GM21737 (cell line): Measurements from ENCODE around the gene EXOC3.

ENCODE experiments used
- ATAC-seq: cut with Tn5 transposase; IDR thresholded peaks from one replicate; pipeline ENCODE4 v1.9.1; 2021; ENCODE audit warnings: mild to moderate bottlenecking, moderate library complexity; ENCODE audit not compliant: unreplicated experiment

EXOC3 gene

DNA sequence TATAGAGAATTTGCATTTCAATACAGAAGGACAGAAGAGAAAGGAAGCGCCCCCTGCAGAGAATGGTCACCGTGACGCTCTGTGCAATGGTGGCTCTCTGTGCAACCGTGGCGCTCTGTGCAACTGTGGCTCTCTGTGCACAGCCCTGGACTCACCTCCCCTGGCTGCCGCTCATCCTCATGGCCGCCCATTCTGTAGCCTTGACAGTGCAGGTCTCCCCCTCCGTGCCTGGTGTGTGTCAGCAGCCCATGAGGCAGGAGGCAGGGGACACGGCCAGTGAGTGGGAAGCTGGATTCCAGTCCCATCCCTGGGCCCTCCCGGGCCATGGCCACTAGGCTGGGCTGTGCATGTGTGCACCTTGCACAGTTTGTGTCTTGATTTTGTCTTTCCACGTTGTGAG lies 12.0 kb downstream of the EXOC3 start:
- ATAC-seq = no peak

DNA sequence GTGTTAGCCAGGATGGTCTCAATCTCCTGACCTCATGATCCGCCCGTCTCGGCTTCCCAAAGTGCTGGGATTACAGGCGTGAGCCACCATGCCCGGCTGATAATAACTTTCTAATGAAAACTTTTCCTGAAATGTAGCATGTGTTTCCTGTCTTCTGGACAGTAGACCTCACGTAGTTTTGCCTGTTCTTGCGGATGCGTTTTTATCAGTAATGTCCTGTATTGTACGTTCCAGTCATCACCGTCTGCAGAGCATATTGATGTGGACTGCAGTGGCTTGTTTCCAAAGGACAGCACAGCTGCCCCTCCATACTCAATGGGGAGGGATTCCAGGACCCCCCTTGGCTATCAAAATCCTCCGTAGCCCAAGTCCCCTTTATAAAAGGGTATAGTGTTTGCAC lies 12.8 kb downstream of the EXOC3 start:
- no peak for ATAC-seq

DNA sequence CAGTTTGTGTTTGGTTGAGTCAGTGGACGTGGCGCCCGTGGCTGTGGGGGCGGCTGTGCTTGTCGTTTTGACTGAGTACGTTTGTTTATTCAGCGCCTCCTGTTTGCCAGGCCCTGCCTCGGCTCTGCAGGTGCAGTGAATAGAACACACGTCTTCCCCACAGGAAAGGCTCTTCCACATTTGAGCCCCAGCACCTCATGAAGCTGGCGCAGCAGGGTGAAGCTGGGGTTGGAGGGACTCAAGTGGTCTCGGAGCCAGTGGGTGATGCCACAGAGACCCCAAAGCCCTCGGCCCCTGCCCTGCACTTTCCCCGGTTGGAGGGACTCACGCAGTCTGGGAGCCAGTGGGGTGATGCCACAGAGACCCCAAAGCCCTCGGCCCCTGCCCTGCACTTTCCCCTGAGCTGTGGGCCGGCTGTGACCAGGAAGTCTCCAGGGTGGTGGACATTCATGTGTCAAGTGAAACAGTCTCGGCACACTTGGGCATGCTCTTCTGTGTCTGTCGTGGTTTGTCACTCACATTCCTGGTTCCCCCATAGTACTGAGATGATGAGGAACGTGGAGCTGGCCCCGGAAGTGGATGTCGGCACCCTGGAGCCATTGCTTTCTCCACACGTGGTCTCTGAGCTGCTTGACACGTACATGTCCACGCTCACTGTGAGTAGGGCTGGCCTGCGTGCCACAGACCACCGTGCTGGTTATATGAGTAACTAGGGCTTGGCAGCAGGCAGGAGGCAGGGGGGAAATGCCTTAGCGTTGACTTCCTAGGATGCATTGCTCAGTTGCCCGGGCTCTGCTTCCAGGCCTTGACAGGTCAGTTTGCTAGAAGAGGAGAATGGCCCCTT lies 13.6 kb downstream of the EXOC3 start:
- no peak for ATAC-seq

DNA sequence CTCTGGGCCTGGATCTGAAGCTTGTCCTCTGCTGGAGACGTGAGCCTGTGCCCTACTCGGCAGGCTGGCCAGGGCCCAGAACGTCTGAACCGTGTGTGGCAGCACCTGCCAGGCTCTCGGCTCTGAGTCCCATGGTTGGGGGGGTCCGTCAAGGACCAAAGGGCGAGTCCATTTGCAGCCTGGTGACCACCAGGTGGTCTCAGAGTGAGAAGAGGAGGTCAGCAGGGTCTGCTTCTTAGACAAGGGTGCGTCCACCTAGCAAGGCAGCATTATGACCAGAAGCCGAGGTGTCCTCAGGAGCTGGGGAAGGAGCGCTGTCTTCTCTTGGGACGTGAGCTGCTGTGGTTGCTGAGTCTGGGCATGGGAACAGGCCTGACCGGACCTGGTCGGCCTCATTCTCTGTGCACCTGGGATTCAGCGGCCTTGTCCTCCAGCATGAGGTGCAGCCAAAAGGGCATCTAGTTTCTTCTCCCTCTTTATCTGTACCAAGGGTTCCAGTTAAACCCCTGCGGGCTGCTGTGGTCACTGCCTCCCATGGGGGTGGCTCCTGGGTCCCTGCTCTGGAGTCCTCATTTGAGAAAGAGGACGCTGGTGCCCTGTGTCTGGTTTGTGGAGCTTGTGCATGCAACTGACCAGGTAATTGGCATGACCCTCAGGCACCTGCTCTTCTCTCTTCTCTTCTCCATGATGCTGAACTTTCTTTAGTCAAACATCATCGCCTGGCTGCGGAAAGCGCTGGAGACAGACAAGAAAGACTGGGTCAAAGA lies 14.4 kb downstream of the EXOC3 start:
- ATAC-seq = no peak

DNA sequence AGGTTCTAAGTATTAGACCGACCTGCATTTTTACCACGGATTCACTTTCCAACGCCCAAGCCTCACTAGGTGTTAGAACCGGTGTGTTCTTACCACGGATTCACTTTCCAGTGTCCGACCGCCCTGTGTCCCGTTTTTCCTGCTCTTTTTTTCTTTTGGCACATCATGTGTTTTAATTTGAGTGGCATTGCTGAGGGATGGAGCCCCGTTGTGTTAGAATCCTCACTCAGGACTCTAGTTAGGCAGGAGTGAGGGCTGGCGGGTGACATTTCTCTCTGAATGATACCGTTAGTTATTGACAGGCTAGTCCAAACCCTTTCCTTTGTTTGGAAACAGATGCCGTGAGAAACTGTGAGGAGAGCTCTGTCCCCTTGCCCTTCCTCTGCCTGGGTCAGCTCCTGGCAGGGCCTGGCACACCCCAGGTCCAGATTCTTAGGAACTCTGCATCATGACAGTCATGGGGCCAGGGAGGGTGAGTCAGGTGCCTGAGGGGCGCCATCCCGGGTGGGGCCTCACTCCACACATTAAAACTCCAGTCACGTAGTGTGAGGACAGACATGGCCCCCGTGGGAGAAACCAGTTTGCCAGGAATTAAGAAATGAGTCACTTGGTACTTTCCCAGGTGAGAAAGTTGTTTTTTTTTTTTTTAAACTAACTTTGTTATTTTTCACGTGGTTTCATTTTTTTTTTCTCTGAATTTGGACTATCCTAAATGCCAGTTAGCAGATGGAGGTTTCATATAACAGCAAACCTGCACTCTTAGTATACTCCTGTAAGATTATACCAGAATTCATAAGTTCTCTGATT lies 15.8 kb downstream of the EXOC3 start:
- ATAC-seq = no peak

DNA sequence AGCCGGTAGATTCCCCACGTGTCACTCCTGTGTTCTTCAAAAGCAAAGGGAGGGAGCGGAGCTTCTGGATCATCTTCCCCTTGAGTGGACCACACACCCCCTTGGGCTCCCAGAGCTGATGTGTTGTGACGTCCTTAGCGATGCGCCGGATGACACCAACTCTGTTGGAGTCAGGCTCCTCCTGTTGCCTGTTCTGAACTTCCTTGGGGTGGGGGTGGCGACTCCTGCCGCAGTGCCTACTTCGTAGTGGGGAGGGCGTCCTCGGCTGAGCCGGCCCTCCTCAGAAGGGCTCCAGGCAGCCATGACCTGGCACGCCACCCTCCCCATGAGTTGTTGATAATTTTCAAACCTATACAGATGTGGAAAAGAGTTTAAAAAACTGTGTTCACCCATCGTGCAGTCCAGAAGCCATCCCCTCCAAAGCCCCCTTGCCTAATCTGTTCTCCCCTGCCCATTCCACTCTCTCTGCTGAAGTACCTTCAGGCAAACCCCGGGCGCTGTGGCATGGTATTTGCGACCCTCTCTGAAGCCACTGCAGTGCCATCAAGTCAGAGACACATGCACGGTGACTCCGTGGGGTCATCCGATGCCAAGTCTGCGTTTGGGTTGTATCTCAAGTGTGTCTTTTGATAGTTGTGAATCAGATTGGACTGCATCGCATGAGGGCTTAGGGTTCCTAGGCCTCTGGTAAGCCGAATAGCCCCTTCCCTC lies 16.7 kb downstream of the EXOC3 start:
- no peak for ATAC-seq

DNA sequence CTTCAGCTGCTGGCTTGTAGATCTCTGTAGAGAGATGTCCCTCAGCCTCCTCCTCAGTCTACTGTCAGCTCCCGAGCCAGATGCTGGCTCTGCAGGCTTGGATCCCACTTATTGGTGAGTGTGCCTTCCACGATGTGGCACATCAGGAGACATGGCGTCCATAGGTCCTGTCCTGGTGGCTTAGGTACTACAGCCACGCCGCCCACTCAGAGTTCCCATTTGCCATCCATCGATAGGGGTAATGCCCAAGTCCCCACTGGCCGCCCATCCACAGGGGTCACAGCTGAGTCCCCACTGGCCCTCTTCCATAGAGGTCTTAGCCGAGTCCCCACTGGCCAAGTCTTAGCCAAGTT lies 17.3 kb downstream of the EXOC3 start:
- no peak for ATAC-seq

DNA sequence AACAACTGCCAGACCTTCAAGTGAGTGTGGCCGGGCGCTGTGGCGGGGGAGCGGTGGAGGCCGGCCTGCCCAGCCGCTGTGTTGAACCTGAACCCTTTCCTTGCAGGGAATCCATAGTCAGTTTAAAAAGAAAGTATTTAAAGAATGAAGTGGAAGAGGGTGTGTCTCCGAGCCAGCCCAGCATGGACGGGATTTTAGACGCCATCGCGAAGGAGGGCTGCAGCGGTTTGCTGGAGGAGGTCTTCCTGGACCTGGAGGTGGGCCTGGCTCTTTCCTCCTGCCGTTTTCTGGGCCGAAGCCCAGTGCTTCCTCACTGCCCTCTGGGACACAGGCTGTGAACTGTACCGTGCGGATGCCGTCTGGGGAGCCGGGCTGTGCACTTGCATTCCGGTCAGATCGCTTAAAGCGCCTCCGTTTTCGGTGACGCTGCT lies 19.1 kb downstream of the EXOC3 start:
- ATAC-seq = no peak

DNA sequence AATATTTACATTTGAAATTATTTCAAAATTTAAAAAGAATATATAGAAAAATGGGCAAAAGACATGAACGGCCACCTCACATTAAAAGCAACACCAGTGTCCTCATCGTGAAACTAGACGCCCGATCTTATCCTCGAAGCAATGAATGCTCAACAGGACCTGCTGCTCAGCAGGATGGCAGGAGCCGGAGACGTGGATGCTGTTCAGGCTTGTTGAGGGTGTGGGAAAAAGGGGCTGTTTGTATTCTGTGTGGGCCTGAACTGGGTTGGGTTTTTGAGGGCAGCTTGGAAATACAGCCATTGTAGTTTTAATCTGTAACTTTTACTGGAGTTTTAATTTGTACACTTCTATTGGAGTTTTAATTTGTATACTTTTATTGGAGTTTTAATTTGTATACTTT lies 20.3 kb downstream of the EXOC3 start:
- ATAC-seq = no peak

DNA sequence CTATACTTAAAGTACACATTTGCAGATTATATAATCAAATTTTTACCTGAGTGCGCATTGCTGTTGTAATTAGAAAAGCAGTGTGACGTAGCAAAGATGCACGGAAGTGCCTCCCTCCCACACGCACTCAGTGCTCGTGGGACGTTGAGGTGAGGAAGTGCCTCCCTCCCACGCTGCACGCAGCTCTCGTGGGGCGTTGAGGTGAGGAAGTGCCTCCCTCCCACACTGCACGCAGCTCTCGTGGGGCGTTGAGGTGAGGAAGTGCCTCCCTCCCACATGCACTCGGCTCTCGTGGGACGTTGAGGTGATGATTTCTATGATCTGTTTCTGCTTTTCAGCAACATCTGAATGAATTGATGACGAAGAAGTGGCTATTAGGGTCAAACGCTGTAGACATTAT lies 21.0 kb downstream of the EXOC3 start:
- no peak for ATAC-seq

DNA sequence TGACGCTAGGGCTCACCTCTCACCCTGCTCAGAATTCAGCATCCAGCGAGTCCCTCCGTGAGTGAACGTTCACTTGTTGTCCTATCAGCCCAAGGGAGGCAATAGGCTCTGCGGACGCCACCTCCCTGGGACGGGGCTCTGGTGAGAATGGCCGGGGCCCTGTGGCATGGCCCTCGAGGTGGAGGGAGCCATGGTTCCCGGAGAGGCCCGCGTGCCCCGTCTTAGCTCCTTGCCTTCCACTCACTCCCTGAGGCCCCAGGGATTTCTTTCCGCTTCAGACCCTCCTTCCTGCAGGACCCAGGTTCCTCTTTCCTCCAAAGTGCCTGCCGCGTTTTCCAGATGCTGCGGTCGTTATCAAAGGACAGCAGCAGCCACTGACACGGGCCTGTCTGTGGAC lies 21.5 kb downstream of the EXOC3 start:
- no peak for ATAC-seq

DNA sequence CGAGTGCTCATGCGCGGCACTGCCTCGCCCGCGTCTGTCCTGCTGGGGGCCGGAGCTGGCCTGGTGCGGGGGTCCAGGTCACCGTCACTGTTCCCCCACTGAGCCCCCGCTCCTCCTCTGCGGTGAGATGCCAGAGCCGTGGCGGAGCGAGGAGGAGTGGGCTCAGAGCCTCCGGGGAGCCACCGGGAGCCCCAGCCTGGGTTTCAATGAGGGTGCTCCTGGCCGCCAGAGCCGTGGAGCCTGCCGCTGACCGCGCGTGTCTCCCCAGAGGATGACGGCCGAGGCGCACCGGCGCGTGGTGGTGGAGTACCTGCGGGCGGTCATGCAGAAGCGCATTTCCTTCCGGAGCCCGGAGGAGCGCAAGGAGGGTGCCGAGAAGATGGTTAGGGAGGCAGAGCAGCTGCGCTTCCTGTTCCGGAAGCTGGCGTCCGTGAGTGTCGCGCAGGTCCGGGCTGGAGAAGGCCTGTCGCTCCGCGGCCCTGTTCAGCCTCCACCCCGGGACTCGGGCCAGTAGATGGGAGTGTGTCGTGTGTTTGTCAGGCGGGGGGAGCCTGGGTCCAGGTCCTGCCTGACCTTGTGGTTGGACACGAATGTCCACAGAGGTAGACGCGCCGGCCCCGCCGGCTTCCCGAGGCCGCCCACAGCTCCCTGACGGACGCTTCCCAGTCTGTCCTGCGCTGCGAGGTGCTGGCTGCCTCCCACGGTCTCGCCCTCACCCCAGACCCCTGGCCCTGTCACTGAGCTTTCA lies 22.0 kb downstream of the EXOC3 start:
- ATAC-seq = no peak

DNA sequence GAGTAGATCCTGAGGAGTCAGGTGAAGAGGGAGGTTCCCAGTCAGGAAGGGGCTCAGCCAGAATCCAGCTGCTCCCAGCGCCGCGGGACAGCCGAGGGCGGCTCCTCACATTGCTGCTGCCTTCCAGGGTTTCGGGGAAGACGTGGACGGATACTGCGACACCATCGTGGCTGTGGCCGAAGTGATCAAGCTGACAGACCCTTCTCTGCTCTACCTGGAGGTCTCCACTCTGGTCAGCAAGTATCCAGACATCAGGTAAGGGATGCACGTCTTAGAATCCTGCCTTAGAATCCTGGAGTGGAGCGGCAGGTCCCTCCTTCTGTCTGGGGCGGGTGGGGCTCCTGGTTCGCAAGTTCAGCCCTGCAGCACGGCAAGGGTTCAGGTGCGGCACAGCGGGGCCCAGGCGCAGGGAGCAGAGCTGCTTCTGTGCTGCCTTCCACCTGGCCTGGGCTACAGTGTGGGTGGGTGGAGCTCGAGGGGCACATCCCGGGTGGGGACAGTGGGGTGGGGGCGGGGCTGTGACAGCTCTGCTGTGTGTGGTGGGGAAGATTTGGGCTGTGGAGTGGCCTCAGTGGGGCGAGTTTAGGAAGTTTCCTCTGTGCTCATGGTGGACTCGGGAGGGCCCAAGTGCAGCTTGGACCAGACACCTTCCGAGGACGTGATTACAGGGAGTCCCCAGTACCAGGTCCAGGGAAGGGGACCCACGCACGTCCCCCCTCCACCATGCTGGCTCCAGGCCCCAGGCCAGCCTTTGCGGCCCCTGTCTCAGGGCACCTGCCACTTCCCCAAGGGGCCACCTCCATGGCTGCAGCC lies 22.8 kb downstream of the EXOC3 start:
- ATAC-seq = no peak

DNA sequence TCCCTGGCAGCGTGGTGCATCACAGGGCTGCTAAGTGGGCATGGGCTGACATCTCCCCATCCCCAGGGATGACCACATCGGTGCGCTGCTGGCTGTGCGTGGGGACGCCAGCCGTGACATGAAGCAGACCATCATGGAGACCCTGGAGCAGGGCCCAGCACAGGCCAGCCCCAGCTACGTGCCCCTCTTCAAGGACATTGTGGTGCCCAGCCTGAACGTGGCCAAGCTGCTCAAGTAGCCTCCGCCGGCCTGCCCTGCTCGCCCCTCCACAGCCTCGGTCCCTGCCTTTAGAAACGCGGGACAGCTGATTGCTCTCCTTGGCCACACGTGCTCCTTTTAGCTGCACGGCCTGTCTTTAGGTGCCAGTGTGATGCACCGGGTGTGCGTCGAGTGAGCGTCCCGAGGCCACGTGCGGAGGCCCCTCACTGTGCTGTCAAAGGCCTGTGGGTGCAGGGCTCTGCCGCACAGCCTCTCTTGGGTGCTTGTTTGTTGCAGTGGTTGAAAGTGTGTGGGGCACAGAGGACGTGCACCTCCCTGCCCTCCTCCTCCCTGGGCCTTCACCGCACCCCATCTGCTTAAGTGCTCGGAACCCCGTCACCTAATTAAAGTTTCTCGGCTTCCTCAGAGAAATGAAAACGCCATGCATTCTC lies 23.8 kb downstream of the EXOC3 start:
- ATAC-seq = no peak

DNA sequence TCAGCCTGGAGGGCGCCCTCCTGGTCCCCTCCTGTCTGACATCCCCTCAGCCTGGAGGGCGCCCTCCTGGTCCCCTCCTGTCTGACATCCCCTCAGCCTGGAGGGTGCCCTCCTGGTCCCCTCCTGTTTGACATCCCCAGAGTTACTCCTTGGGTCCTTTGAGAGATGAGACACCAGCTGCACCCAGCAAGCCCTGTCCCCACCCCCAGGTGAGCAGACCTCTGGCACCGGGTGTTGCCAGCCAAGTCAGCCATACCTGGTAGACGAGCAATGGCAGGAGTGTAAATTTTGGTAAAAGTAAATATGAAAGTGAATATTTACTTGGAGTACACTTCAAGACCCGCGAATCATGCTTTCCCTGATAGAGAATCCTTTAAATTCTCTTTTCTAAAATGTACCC lies 25.4 kb downstream of the EXOC3 start:
- ATAC-seq = no peak

DNA sequence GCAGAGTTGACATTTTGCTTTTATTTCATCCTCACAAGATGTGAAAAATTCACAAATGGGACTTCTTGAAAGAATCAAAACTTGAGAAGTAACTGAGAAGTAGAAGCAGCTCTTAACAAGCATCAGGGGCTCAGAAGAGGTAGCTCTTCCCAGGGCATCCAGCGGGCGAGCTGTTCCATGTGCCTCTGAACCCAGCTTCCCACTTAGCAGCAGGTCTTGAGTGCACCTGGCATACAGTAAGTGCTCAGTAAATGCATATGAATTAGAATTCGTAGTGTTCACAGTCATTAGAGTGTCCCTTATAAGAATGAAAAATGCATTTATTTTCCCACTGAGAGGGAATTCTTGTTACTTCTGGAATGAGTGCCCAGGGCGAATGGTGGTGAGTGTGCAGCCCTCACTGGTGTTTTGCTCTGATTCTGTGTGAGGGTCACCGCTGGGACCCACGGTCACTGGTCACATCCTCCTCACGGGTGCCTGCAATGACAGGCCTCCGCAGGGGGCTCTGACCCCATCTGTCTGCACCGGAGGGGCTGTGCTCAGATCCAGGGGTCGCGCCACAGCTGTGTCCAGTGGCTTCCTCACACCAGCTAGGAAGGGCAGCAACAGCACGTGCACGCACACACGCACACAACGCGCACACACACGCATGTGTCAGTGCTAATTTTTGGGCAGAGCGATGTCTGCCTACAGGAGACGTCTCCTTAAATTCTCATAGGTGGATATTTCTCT lies 26.9 kb downstream of the EXOC3 start:
- no peak for ATAC-seq

DNA sequence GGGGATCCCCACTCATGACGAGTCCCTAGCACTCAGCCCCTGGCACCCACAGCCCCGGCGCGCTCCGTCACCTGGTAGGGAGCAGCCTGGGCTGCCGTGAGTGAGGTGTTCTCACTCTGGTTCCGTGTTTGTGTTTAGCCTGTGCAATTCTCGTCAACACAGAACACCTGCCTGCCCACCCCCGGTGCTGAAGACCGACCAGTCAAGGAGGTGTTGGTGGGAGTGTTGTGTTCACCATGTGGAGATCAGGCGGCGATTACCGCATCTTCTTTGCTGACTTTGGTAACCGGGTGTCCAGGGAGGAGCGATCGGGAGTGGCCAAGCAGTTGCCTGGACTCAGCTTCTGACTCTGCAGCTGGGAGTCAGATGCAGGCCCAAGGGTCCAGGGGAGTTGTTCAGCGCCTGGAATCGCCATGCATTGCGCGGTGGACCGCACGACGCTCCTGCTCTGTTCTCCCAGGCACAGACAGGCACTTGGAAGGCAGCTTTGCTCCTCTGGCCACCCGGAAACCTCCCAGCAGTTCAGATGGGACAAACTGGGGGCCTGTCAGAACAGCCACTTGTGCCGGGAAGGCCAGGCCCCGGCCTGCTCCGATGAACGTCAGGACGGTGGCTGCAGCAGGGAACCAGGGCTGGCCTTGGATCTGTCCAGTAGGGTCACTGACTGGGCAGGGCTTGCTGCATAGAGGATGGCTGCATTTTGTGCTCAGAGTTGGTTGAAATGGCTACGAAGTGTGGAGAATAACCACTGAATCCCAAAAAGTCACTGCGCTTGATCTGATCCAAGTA lies 28.2 kb downstream of the EXOC3 start:
- ATAC-seq = no peak

DNA sequence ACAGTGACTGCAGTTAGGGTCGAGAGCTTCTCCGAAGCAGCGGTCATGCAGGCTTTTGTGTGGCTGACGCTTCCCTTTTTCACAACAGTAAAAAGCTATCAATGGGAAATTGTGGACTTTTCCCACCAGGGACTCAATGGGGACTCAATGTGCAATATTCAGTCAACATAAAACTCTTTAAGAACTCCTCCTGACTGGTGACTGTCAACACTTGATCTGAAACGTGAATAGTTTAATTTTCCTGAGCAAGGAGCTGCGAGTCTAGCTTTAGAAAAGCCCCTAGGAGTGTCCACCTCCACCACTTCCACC lies 28.7 kb downstream of the EXOC3 start:
- ATAC-seq = no peak
